SU-DHL-6 (cell line): ENCODE data around the gene TGM2.

ENCODE experiments used
- EZH2phosphoT487 ChIP-seq: fragments of 200-600 bp; sonication (generic), shearing (Covaris generic); conservative IDR thresholded peaks from 2 replicates; pipeline ENCODE4 v1.6.1; 2018; ENCODE audit warnings: mild to moderate bottlenecking, antibody characterized with exemption, low read length, moderate library complexity, mixed read lengths
- TF ChIP-seq, protein P1 (sequence below): fragments of 200-600 bp; sonication (generic); IDR thresholded peaks from one replicate; pipeline ENCODE4 v1.5.1; 2017; ENCODE audit warnings: antibody characterized with exemption, mild to moderate bottlenecking, low read length, moderate library complexity; ENCODE audit not compliant: insufficient read depth, poor library complexity, severe bottlenecking

DNA sequence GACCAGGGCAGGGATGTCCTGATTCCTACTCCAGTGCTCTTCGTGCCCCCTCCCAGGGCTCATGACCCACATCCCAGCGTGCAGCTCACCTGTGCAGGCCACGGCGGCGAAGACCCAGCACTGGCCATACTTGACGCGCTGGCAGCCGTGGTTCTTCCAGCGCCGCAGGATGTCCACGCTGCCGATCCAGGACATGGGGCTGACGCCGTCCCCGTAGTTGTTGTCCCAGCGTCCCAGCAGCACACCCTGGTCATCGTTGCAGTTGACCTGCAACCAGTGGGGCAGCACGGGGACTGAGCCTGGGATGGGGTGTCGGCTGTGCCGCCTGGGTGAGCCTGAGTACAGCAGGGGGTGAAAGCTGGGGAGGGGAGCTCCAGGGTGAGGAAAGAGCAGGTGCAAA is 18.4 kb downstream of the TGM2 start:
- TF ChIP-seq, protein P1, sequence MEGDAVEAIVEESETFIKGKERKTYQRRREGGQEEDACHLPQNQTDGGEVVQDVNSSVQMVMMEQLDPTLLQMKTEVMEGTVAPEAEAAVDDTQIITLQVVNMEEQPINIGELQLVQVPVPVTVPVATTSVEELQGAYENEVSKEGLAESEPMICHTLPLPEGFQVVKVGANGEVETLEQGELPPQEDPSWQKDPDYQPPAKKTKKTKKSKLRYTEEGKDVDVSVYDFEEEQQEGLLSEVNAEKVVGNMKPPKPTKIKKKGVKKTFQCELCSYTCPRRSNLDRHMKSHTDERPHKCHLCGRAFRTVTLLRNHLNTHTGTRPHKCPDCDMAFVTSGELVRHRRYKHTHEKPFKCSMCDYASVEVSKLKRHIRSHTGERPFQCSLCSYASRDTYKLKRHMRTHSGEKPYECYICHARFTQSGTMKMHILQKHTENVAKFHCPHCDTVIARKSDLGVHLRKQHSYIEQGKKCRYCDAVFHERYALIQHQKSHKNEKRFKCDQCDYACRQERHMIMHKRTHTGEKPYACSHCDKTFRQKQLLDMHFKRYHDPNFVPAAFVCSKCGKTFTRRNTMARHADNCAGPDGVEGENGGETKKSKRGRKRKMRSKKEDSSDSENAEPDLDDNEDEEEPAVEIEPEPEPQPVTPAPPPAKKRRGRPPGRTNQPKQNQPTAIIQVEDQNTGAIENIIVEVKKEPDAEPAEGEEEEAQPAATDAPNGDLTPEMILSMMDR = no peak
- no peak for TF ChIP-seq EZH2phosphoT487
